Glomerular endothelial cell (primary cell): ENCODE measurements around the gene SUSD4. TPM values are rescaled to one million over a fixed set of nuclear protein-coding genes. Genes with fewer than 3 reads are reported as not detected.
"Not testable (repeated sequence)": the region's sequence is repeated elsewhere in the genome, so short reads cannot be mapped to it uniquely, and the experiment has no call there.

ENCODE experiments used
- DNase-seq: peaks from one replicate; pipeline ENCODE4 v3.0.0-alpha.2; 2011; ENCODE audit warnings: low read depth, low spot score; ENCODE audit errors: extremely low read depth
- total RNA-seq: library from RNA; depleted of rRNA; stranded (reverse); fragments of >200 nt; gene quantifications from 2 replicates; pipeline ENCODE4 v1.2.3, GENCODE V29; 2015

Gene SUSD4
- total RNA-seq, 1 donor from 2014 or later: not detected

DNA sequence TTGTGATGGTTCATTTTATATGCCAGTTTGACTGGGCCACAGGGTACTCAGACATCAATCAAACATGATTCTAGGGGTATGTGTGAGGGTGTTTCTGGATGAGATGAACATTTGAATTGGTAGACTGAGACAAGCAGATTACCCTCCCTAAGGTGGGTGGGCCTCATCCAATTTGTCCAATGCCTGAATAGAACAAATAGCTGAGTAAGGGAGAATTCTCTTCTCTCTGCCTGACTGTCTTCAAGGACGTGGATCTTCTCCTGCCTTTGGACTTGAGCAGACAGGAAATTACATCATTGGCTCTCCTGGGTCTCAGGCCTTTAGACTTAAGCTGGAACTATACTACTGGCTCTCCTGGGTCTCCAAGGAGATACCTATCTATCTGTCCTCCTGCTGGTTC is 64.4 kb downstream of the SUSD4 start:
- DNase-seq: no peak

- DNase-seq: no peak
Measured at GRCh38 chr1:223298701-223299100, 65.3 kb downstream of the SUSD4 start.

- DNase-seq: no peak
Measured at GRCh38 chr1:223297800-223298199, 66.2 kb downstream of the SUSD4 start.

DNA sequence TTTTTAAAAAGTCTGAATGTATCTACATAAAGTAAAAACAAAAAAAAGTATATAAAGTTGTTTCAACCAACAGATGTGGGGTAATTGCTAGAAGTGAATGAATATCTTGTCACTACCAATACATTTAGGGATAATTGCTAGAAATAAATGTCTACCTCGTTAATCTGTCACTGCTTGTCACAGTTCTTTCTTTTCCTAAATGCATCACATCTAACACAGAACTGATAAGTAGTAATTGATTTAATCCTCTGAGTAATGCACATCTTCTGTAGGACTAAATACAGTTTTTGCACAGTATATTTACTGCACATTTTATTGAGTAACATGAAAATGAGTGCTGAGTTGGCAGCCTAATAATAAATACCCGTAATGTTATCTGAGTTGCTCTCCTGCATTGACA is 72.2 kb downstream of the SUSD4 start:
- DNase-seq: no peak

DNA sequence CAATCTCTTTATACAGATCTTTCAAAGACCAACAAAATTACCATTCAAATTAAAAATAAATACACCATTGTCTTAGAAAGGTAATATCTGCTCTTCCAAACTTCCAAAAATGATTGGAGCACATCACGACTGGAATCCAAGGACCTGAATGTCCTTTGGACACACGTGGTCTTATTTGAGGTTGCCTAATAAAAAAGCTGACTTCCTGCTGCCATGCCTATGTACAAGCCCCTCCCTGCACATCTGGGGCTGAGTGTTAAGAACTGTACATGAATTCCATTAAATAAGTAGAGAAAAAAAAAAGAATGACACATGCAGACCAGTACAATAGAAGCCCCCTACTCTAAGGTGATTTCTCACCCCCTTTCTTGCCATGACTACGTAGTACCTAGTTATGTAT is 73.6 kb downstream of the SUSD4 start:
- no peak for DNase-seq

DNA sequence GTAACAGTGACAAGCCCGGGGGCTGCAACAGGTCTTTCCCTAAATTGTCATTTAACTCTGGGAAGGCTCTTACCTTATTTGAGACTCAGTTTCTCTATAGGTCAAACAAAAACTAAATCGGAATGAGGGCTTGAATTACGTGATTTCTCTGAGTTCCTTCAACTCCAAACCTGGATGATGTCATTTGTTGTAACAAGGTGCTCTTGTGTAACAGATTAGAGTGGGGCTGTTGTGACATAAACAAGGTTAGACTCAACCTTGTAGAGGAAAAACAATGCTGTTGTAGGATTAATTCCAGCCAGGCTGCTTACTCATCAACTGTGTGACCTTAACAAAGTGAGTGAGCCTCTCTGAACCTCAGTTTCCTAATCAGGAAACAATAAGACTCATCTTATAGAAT is 74.4 kb downstream of the SUSD4 start:
- DNase-seq: no peak

GRCh38 chr1:223288826-223289225 is 75.2 kb downstream of the SUSD4 start:
- no peak for DNase-seq

DNA sequence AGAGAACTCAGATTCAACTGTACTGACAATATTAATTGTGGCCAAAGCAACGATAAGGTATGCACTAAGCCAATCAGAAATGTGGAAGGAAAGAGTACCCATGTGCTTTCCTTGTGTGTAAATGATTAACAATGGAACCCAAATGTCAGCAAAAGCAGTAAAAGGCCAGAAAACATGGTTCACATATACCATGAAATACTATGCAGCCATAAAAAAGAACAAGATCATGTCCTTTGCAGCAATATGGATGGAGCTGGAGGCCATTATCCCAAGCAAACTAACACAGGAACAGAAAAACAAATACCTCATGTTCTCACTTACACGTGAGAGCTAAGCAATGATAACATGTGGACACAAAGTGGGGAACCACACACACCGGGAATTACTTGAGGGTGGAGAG is 78.5 kb downstream of the SUSD4 start:
- DNase-seq: no peak

DNA sequence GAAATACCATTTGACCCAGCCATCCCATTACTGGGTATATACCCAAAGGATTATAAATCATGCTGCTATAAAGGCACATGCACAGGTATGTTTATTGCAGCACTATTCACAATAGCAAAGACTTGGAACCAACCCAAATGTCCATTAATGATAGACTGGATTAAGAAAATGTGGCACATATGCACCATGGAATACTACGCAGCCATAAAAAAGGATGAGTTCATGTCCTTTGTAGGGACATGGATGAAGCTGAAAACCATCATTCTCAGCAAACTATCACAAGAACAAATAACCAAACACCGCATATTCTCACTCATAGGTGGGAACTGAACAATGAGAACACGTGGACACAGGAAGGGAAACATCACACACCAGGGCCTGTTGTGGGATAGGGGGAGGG is 80.3 kb downstream of the SUSD4 start:
- not testable (repeated sequence) for DNase-seq

GRCh38 chr1:223278311-223278710 is 85.7 kb downstream of the SUSD4 start:
- DNase-seq: not testable (repeated sequence)

DNA sequence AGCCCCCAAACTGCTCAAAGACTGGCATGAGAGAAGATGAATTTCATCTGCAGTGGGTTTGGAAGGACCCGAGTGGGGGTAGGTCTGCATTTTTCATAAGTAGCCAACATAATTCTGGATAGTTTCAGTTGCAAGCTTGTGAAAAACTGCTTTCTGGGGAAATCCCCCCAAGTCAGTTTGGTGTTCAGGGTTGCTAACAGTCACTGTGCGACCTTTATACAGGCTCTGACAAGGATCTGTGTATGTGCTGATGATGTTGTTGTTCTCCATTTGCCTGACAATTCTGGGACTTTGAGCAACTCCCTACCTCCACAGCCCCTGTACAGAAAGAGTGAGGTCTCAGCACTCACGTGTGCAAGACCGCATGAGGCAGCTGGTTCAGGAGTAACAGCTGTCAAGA is 87.9 kb downstream of the SUSD4 start:
- DNase-seq: no peak

DNA sequence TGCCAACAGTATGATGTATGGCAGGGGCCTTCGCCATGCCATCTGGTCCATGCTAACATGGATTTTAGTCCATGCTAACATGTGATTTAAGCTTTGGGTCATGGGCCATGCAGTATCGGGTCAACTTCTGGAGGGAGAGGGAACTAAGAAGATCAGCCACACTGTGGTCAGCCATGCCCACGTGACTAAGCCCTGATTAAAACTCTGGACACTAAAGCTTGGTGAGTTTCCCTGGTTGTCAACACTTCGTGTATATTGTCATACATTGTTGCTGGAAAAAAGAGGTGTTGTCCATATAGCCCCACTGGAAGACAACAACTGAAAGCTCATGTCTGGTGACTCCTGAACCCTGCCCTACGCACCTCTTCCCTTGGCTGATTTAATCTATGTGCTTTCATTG is 90.5 kb downstream of the SUSD4 start:
- no peak for DNase-seq

- DNase-seq: no peak
Measured at GRCh38 chr1:223271085-223271781, 92.7 kb downstream of the SUSD4 start.

GRCh38 chr1:223270155-223270554 is 93.8 kb downstream of the SUSD4 start:
- DNase-seq: no peak

DNA sequence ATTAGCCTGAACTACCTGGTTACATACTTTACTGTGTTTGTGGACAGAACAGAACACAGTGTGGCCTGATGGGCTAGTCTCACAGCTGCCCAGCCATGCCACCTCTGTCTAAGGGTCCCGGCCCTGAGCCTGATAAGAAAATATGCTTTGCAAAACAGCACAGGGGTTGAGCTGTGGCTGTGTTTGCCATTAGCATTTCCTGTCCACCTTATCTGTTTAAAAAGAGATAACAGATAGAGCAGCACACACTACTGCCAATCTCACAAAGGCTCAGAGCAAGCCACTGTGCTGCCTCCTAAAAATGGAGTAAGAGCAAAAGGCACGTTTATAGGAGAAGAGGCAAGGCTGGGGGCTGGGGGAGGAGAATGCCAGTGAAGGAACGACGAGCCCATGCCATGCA is 95.0 kb downstream of the SUSD4 start:
- DNase-seq: no peak

- no peak for DNase-seq
Measured at GRCh38 chr1:223266632-223267172, 97.3 kb downstream of the SUSD4 start.

DNA sequence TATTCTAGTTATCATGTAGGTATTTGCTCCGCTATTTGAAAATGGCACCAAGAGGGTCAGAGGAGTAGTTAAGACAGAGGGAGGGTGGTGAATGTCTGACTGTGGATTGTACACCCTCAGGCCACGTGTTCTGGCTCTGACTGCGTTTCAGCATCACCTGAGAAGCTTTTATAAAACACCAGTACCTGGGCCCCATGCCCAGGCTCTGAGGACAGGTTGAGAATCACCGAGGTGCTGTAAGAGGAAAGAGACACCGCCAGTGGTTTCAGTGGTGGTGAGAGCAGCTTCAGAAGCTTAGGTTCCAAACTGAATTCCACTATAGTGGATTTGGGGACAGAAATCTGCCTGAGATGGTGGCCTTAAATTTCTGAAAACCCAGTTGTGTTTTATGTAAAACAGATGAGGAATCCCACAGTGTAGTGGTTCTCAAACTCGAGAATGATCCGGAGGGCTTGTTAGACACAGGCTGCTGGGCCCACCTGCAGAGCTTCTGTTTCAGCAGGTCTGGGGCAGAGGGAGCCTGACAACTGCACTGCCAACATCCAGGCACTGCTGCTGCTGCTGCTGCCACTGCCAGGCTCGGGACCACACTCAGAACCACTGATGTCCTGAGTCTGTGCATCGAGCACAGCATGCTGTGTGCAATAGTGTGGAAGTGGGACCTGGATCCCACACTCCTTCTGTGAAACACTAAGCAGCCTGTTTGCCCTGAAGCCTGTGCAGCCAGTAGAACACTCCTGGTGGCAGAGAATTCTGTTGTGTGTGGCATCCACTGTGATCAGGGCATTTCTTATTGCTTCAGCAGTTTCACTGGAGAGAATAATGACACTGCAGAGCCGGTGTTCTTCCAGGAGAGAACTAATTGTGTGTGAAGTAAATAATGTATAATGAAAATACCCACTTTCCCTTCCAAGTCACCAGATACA is 98.7 kb downstream of the SUSD4 start:
- no peak for DNase-seq

GRCh38 chr1:223264529-223264928 is 99.4 kb downstream of the SUSD4 start:
- no peak for DNase-seq

DNA sequence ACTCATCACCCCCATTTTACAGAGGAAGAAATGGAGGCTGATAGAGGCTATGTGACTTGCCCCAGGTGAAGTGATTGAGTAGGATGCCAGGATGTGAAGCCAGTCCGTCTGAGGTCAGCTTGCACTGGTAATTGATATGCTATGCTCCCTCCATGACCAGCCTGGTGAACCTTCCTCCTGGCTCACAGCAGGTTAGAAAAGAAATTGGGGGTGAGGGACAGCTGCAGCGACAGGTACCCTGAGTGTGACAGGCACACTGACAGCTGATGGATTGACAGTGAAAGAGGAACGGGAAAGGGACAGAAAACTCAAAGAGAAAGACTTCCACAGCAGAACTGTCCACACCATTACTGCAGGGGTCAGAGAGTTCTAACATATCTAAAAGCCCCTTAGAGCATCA is 102.1 kb downstream of the SUSD4 start:
- DNase-seq: no peak

DNA sequence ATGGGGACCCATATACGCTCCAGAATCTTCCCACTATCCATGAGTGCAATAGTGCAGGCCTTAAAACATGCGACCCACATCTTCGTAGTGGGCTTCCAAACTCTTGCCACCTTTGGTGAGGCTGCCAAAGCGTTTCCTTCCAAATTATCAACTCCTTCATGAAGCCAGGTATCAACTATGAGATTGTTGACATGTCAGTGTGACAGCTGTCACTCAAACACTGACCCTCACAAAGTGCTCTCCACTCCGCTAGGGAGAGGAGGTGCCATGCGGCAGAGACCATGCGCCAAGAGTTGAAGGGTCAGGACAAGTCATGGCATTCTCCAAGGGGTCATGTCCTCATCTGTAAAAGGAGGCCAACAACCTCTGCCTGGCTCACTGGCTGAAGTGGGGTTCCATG is 103.3 kb downstream of the SUSD4 start:
- no peak for DNase-seq

DNA sequence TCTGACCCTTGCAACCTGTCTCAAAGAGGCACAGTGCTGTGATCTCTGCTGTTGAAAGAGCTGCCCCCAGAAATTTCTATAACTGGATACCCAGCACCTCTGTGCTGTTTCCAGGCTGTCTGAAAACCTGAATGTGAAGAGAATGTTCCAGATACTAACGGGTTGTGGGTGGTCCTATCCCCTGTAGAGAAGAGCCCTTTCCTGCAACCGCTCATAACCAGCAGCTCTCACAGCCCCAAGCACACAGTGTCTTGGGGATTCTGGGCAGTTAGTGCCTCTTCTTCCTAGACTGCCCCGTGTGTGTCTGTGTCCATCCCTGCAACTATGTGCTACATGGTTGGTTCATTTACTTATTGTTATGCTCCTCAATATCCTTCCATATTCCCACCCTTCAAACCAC is 104.5 kb downstream of the SUSD4 start:
- no peak for DNase-seq

DNA sequence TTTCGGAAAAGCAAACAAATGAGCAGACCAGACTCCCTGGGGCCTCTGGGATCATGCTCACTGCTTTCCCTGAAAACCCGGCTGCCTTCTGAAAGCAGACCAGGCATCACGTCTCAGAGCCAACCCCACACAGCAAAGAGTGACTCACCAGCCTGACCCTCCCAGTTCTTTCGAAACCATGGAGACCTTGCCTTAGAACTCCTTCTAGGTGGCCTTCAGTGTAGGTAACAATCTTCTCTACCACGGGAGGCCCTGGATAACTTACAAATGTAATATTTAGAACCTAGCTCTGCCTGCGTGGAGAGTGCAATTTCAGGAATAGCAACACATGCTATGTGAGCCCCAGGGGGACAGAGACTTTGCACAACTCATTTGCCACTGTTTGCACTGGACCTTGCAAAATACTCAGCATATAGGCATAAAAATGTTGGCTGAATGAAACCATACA is 105.2 kb downstream of the SUSD4 start:
- DNase-seq: no peak
